Astrocyte of the spinal cord (primary cell): Measurements from ENCODE around the gene CCDC7.

Source experiments
- DNase-seq: peaks from one replicate; pipeline ENCODE4 v3.0.0; 2011; ENCODE audit warnings: low read depth, low spot score
- H3K4me3 ChIP-seq: 2 replicates; pipeline ENCODE4 v1.5.1; 2011; ENCODE audit warnings: low read depth, mild to moderate bottlenecking, low read length, moderate library complexity
- in situ Hi-C: cut with HindIII; loops from 2 replicates; pipeline ENCODE4 v1.10.0; 2017; ENCODE audit warnings: low sequenced_read_pairs
- TF ChIP-seq, protein P1 (sequence below): IDR thresholded peaks from 2 replicates; pipeline ENCODE4 v1.5.1; 2012; ENCODE audit warnings: low read depth, mild to moderate bottlenecking, low read length, inconsistent platforms

CCDC7 gene

DNA sequence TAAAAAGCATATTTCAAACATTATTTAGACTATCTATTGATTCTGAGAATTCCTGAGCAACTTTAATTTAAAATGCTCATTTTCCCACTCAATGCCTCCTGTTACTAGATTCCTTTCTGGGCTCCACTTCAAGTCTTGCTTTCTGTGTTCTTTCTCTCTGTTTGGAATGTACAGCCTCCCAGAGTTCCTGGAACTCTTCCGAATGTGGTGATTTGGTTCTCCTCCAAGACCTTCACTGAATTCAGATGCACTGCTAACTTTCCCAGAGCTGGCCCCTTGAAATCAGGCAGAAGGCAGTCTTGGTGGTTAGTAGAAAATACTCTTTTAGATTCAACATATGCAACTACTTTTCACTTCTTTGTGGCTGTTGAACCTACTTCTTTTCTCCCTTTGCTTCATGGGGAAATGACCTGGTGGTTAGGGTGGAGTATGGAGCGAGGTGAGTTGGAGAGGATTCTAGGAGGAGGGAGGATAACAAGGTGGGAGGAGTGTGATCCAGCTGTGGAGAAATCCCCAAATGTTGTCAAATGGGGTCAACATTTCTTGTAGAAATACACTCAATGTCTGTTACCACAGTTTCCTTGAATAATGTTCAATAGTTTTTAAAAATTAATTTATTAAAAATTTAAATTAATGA lies 27.9 kb upstream of the CCDC7 start:
- in situ Hi-C loops, result no loop called here
- TF ChIP-seq, protein P1, sequence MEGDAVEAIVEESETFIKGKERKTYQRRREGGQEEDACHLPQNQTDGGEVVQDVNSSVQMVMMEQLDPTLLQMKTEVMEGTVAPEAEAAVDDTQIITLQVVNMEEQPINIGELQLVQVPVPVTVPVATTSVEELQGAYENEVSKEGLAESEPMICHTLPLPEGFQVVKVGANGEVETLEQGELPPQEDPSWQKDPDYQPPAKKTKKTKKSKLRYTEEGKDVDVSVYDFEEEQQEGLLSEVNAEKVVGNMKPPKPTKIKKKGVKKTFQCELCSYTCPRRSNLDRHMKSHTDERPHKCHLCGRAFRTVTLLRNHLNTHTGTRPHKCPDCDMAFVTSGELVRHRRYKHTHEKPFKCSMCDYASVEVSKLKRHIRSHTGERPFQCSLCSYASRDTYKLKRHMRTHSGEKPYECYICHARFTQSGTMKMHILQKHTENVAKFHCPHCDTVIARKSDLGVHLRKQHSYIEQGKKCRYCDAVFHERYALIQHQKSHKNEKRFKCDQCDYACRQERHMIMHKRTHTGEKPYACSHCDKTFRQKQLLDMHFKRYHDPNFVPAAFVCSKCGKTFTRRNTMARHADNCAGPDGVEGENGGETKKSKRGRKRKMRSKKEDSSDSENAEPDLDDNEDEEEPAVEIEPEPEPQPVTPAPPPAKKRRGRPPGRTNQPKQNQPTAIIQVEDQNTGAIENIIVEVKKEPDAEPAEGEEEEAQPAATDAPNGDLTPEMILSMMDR, result no peak
- H3K4me3 ChIP-seq, result no peak overlapping the region
- peak; percentile 95 for DNase-seq

DNA sequence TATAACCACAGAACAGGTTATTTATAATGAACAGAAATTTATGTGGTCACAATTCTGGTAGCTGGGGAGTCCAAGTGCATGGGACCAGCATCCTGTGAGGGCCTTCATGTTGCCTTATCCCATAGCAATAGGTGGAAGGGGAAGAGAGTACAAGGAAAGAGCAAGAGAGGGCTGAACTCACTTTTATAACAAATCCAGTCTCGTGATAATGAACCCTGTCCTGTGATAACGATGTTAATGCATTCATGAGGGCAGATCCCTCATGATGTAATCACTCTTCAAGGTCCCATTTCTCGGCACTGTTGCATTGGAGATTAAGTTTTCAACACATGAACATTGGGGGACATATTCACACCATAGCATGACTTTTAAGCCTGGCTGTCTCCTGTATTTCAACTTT lies 27.4 kb upstream of the CCDC7 start:
- in situ Hi-C loops, result no loop called here
- TF ChIP-seq, protein P1, result no peak
- DNase-seq, result no peak
- H3K4me3 ChIP-seq, result no peak overlapping the region

DNA sequence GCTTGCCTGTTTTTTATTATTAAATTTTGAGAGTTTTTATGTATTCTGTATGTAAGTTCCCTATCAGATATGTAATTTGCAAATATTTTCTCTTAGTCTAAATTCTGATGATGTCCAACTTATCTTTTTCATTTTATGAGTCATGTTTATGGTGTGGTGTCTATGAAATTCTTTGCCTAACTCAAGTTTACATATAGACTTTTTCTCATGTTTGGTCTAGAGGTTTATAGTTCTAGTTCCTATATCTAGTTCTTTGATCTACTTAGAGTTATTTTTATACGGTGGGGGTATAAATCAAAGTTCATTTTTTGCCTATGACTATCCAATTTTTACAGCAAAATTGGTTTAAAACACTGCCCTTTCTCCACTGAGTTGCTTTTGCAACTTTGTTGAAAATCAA lies 26.3 kb upstream of the CCDC7 start:
- DNase-seq, result no peak
- no peak overlapping the region for H3K4me3 ChIP-seq
- in situ Hi-C loops, result no loop called here

DNA sequence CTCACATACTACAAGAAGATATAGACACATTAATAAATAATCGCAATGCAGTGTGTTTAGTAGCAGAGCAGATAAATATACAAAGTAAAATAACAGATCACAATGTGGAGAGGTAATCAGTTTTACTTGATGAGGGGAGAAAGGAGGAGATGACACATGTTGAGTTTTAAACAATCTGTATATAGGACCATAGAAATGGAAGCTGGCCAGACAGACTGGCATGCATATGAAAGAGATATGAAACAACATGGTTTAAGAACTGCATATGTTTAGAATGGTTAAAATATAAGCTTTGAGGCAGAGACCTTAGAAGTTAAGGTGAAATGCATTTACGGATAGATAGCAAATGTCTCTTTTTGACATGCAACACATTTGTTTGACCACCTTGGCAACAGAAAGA lies 19.8 kb upstream of the CCDC7 start:
- no peak for DNase-seq
- TF ChIP-seq, protein P1, result no peak
- no peak overlapping the region for H3K4me3 ChIP-seq
- in situ Hi-C loops, result no loop called here

More for the DNA sequence above, 26.3 kb upstream of the CCDC7 start:
- TF ChIP-seq, protein P1, result no peak

DNA sequence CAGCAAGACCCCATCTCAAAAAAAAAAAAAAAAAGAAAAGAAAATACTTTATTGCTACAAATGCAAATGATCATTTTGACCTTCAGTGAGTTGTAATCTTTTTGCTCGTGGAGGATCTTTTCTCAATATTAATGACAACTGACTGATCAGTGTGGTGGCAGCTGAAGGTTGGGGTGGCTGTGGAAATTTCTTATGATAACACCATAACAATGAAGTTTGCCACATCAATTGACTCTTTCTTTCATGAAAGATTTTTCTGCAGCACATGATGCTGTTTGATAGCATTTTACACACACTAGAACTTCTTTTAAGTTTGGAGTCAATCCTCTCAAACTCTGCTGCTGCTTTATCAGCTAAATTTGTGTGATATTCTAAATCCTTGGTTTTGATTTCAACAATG lies 12.4 kb upstream of the CCDC7 start:
- in situ Hi-C loops, result no loop called here
- TF ChIP-seq, protein P1, result no peak
- no peak overlapping the region for H3K4me3 ChIP-seq
- DNase-seq, result no peak

DNA sequence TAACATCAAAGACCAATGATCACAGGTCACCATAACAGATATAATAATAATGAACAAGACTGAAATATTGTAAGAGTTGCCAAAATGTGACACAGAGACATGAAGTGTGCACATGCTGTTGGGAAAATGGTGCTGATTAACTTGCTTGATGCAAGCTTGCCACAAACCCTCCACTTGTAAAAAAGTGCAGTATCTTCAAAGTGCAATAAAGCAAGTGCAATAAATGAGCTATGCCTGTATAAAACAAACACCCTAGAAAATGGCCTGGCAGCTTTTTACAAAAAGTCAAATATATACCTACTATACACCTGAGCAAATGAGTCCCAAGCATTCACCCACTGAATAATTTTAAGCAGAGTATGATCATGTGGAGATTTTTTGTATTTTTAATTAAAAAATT lies 9.7 kb upstream of the CCDC7 start:
- DNase-seq, result no peak
- H3K4me3 ChIP-seq, result no peak overlapping the region
- in situ Hi-C loops, result no loop called here
- TF ChIP-seq, protein P1, result no peak
